Measurements from ENCODE around the gene STX10.

STX10 gene

DNA sequence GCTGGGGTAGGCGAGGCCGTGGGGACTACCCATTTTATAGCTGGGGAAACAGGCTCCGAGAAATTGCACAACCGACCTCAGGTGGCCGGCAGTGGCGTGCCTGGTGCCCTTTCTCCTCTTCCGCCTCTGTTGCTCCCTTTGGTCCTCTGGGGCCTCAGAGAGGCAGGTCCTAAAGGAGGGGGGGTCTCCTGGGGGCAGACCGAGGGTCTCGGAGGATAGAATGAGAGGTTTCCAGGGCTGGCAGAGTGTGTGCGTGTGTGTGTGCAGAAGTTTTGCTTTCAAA is 11.3 kb downstream of the STX10 start:
- DNase-seq, result no peak

GRCh38 chr19:13138171-13138915 is 11.8 kb downstream of the STX10 start:
- DNase-seq, result no peak

DNA sequence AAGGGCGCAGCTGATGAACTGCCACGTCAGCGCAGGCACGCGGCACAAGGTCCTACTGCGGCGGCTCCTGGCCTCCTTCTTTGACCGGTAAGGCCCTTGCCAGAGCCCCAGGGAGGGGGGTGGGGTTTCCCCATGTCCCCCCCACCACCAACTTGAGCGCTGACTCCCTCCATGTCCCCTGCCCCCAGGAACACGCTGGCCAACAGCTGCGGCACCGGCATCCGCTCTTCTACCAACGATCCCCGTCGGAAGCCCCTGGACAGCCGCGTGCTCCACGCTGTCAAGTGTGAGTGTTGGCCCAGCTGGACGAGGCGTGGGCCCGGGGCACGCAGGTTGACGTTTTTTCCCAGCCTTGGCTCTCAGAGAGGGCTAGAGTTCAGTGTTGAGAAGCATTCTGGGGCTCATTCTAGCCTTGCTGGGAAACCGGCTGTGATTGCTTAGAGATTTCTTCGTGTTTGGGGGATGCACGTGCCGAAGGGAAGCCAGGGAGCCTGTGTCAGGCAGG is 12.8 kb downstream of the STX10 start:
- DNase-seq, result no peak

- DNase-seq, result no peak
These were observed 14.8 kb downstream of the STX10 start for GRCh38 chr19:13135068-13136062.

- DNase-seq, result no peak
These were observed 15.5 kb downstream of the STX10 start for GRCh38 chr19:13134626-13135025.

- DNase-seq, result no peak
These were observed 16.8 kb downstream of the STX10 start for GRCh38 chr19:13133241-13133870.

DNA sequence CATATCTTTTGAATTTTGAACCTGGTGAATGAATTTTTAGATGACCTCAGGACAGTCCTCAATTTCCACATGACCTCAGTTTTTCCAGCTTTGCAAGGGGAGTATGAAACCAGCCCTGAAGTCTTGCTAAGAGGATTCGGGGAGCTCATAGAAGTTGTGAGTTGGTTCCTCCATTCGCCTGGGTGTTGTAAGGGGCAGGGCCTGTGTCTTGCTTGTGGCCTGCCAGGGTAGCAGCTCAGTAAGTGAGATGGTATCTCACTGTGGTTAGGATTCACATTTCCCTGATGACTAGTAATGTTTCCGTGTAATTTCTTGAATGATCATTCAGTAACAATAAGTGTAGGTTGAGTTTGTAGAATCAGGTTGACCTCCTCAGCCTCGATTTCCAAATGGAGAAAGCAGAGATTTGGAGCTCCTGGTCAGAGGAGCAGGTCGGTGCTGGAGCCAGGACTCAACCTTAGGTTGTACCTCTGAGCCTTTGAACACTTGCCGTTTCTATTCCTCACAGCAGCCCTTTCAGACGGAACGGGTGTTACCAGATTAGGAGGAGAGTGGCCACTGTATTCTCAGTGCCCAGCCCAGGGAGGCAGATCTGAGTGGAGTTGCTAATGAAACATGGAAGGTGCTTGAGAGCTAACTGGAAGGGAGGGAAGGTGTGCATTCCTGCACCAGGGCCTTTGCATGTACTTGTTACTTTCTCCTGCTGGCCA is 17.5 kb downstream of the STX10 start:
- no peak for DNase-seq

DNA sequence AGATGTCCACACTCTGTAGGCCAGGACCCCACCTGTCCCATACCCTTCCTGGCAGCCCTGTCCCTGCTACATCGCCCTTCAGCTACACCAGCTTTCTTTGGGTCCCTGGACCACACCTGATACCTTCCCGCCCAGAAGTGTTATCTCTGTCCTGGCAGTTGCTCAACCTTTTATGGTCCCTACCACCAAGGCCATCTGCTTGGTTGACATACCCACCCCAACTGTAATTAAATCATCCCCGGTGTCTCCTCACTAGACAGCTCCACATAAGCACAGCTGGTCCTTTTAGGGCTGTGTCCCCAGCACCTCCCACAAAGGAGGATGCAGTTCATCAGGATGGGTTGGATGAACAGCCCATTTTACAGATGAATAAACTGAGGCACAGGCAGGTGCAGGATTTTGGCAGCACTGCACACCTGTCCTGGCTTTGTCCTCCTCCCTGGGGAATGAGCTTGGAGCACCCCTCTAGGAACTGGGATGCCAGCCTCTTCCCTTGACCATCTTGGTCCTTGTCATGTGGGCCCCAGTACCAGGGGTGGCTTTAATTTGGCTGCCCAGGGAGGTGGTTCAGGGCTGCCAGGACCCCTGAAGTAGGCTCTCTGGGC is 19.2 kb downstream of the STX10 start:
- DNase-seq, result no peak

GRCh38 chr19:13129384-13129783 is 20.8 kb downstream of the STX10 start:
- DNase-seq, result no peak

GRCh38 chr19:13128583-13128982 is 21.6 kb downstream of the STX10 start:
- no peak for DNase-seq

- no peak for DNase-seq
These were observed 22.2 kb downstream of the STX10 start for GRCh38 chr19:13127811-13128575.

DNA sequence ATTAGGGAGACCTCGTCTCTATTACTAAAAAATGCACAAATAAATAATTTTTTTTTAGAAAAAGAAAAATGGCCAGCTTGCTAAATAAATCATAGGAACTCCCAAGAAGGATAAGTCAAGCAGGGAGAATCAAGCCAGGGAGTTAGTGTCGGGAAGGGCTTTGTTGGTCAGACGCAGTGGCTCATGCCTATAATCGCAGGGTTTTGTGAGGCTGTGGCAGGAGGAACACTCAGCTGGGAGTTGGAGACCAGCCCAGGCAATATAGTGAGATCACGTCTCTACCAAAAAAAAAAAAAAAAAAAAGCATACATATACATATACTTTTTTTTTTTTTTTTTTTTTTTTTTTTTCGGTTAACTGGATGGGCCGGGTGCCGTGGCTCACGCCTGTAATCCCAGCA is 23.1 kb downstream of the STX10 start:
- DNase-seq, result no peak

DNA sequence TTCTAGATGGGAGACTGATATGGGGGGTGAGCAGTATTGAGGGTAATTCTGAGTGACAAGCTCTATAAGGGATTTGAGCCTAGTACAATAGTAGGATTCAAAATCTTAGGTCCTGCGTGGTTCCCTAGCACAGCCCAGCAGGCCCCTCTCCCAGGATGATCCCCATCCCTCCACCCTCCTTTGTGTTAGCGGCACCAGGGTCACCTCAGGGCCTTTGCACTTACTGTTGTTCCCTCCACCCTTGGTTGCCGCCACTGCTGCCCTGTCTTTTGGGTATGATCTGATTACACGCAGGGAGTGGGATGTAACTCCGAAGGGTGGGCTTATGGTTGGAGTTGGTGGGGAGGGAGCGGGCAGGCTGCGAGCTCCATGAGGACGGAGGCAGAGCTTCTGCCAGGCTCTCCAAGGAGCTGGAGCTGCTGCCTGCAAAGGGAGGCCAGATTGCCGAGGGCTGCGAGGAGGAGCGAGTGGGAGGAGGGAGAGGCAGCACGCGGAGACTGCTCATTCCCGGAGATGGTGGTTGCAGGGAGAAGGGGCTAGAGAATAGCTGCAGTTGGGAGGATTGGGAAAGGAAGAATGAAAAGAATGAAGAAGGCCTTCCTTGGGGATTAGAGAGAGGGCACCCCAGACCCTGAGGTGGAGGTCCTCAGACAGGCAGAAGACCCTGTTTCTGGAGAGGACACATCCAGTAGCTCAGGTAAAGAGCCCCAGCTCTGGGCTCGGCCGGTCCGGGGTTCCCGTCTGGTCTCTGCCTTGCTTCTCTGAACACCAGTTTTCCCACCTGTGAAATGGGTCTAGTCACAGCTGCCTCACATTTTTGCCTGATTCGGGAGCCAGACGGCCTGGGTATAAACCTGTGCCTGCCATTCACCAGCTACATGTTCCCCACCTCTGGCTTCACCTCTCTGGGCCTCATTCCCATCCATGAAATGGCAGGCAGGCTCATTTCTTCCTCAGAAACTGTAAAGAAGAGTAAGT is 26.9 kb downstream of the STX10 start:
- DNase-seq, result no peak

- DNase-seq, result no peak
These were observed 27.8 kb downstream of the STX10 start for GRCh38 chr19:13122275-13122878.

DNA sequence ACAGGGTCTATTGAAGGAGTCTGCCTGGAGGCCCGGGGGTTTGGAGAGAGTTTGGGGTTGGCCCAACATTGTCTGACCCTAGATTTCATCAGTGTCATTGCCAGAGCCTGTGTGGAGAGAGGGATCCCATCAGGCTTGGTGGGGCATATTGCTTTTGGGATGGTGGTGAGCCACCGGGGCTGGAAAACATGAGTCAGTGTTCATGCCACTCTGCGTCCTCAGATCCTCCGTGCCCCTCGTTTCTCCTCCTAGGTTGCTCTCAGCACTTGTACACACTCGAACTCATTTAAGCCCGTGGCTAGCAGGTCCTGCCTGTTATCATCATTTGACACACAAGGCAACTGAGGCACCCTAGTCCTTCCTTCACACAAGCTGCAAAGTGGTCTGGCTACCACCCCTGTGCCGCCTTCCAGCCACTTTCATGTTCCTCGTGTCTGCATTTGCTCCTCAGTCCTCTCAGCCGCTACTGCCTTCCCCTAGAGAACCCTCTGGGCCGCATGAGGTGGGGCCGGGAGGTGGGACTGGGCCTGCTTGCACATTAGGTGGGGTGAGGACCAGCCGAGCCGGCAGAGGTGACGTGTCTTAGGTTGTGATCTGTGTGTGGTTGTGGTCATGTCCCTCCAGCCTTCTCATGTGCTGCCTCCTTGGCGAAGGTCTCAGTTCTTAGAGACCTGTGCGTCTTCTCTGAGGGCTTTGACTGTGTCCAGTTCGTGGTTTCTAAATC is 28.5 kb downstream of the STX10 start:
- DNase-seq, result no peak

DNA sequence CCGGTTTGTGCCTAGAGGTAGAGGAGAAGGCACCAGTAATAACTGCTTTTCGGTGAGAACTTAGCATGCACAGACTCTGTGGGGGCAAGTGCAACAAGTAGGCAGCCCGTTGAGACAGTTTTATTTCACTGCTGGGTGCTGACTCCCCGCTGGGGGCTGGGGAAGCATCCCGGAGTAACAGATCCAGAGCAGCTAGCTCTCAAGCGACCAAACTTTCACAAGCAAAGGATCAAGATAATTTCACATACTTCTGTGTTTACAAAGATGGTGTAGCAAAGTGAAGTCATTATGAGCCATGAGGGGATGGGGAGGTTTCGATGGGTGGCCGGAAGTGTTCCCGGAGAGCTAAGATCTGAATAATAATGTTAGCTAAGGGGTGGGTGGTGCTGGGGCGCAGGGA is 29.4 kb downstream of the STX10 start:
- no peak for DNase-seq

DNA sequence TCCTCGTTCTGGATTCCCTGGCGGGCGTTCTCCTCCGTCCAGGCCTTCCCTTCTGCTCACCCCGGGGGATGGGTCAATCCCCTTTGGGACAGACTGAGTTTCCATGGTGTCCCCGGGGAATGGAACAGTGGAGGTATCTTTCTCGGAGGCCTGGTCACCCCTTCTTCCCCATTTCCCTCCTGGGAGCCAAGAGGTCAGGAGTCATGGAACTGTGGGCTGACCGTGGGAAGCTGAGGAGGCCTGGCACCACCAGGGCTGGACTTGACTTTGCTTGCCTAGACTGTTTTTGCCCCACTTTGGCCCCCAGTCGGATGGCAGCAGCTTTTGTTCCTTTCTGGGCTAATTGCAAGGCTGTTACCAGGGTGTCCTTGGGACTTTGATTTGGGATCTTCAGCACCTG is 30.1 kb downstream of the STX10 start:
- no peak for DNase-seq

DNA sequence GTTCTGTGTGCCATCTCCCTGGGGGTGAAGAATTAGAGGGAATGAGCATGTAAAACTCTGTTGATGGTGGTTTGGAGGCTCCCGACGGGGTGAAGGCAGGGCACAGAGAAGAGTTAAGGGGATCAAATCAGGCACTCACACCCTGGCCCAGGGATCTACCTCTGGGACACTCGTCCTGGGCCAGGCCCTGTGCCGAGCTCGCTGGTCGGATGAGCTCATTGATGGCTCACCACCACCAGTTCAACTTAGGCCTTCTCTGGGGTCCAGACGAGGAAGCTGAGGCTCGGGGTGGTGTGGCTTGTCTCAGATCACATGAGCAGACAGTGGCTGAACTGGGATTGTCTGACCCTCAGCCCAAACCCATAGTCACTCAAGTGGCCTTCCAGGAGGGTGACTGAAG is 30.5 kb downstream of the STX10 start:
- no peak for DNase-seq

Measured in SIG-M5 (cell line).